HFFc6 (cell line): Measurements from ENCODE around the gene MED27. TPM values are rescaled to one million over a fixed set of nuclear protein-coding genes. Genes with fewer than 3 reads are reported as not detected.

Source experiments
- DNase-seq: peaks from one replicate; pipeline ENCODE4 v3.0.0-alpha.2; 2018
- H3K27ac Mint-ChIP-seq: 2 replicates; pipeline ENCODE4 v1.8.0; 2020; ENCODE audit warnings: mild to moderate bottlenecking, mixed read lengths
- H3K27me3 Mint-ChIP-seq: 2 replicates; pipeline ENCODE4 v1.8.0; 2021; ENCODE audit warnings: mild to moderate bottlenecking, moderate library complexity, mixed read lengths; ENCODE audit not compliant: insufficient read depth
- H3K36me3 Mint-ChIP-seq: 2 replicates; pipeline ENCODE4 v1.8.0; 2021; ENCODE audit warnings: low read depth, mixed read lengths
- H3K4me1 Mint-ChIP-seq: 2 replicates; pipeline ENCODE4 v1.8.0; 2020; ENCODE audit warnings: low read depth, mixed read lengths
- H3K4me3 Mint-ChIP-seq: 2 replicates; pipeline ENCODE4 v1.8.0; 2020; ENCODE audit warnings: mild to moderate bottlenecking, moderate library complexity, mixed read lengths
- H3K9me3 Mint-ChIP-seq: 2 replicates; pipeline ENCODE4 v1.8.0; 2020; ENCODE audit warnings: mild to moderate bottlenecking, mixed read lengths
- total RNA-seq, 6 experiments: library from RNA; stranded (reverse); fragmentation: NEBNext Ultra II Directional; extraction: Animal tissue kit (Norgen Biotek cat#: 25700); gene quantifications; 2 replicates in 1 of 6; 3 replicates in 5 of 6; pipeline ENCODE4 v1.2.3, GENCODE V29; 2021
- TF ChIP-seq, protein P1 (sequence below): fragments of 200-600 bp; sonication (generic); IDR thresholded peaks from 2 replicates; pipeline ENCODE4 v1.5.0; 2021; ENCODE audit warnings: antibody characterized with exemption, mild to moderate bottlenecking

MED27 gene
- total RNA-seq, 6 experiments from 2014 or later, result 30.2 to 37.7 (median 32.7) TPM

DNA sequence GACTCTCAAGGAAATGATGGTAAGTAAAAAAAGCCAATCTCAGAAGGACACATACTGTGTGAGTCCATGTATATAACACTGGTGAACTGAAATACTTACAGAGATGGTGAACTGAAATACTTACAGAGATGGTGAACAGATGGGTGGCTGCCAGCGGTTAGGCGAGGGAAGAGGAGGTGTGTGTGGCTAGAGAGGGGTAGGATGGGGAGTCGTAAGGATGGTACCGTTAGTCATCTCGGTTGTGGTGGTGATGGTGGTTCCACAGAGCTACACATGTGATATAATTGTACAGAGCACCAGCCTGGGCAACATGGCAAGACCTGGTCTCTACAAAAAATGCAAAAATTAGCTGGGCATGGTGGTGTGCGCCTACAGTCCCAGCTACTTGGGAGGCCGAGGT, 226.2 kb downstream of the MED27 start:
- no peak for DNase-seq
- TF ChIP-seq, protein P1, sequence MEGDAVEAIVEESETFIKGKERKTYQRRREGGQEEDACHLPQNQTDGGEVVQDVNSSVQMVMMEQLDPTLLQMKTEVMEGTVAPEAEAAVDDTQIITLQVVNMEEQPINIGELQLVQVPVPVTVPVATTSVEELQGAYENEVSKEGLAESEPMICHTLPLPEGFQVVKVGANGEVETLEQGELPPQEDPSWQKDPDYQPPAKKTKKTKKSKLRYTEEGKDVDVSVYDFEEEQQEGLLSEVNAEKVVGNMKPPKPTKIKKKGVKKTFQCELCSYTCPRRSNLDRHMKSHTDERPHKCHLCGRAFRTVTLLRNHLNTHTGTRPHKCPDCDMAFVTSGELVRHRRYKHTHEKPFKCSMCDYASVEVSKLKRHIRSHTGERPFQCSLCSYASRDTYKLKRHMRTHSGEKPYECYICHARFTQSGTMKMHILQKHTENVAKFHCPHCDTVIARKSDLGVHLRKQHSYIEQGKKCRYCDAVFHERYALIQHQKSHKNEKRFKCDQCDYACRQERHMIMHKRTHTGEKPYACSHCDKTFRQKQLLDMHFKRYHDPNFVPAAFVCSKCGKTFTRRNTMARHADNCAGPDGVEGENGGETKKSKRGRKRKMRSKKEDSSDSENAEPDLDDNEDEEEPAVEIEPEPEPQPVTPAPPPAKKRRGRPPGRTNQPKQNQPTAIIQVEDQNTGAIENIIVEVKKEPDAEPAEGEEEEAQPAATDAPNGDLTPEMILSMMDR, result no peak
- Mint-ChIP-seq H3K4me3 (no peak overlapping the region; the same call in 1 of the 2 replicates), H3K27ac (no peak overlapping the region), H3K27me3 (peaks cover 36% of the 10 kb centered on the region), H3K4me1 (peaks cover 10% of the 10 kb centered on the region), H3K36me3 (no peaks in the 10 kb centered on the region), H3K9me3 (no peaks in the 10 kb centered on the region)

DNA sequence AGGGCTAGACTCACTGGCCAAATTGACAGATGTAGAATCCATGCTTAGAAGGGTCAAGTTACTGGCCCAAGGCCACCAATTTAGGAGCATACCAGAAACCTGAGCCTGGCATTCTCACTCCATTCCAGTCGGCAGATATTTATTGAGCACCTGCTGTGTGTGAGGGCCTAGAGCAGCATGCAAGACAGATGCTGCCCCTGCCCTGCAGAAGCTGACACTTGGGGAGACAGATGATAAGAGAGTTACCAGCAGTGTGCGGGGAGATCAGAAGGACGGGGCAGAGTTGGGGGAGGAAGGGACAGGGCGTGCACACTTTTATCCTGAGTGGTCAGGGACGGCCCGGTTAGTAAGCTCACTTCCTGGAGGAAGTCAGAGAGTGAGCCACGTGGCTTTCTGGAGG, 228.3 kb downstream of the MED27 start:
- no peaks in the 10 kb centered on the region for H3K9me3 Mint-ChIP-seq
- H3K4me1 Mint-ChIP-seq, result peaks cover 10% of the 10 kb centered on the region
- H3K36me3 Mint-ChIP-seq, result no peaks in the 10 kb centered on the region

GRCh38 chr9:131849391-131849790, 230.3 kb downstream of the MED27 start:
- Mint-ChIP-seq H3K27ac (no peak overlapping the region), H3K27me3 (peaks cover 42% of the 10 kb centered on the region), H3K4me3 (no peak overlapping the region), H3K4me1 (peaks cover under 1% of the 10 kb centered on the region), H3K9me3 (no peaks in the 10 kb centered on the region), H3K36me3 (no peaks in the 10 kb centered on the region)
- TF ChIP-seq, protein P1, result no peak
- DNase-seq, result no peak

More for the DNA sequence above, 228.3 kb downstream of the MED27 start:
- Mint-ChIP-seq H3K27ac (no peak overlapping the region), H3K27me3 (peaks cover 43% of the 10 kb centered on the region), H3K4me3 (no peak overlapping the region)
- DNase-seq, result no peak
- TF ChIP-seq, protein P1, result no peak

- H3K9me3 Mint-ChIP-seq, result no peaks in the 10 kb centered on the region
- DNase-seq, result no peak
- H3K36me3 Mint-ChIP-seq, result no peaks in the 10 kb centered on the region
- TF ChIP-seq, protein P1, result 0 out of 2 replicates have a peak, but pooled peaks have one; percentile 14
- H3K27ac Mint-ChIP-seq, result no peak overlapping the region
- H3K4me3 Mint-ChIP-seq, result no peak overlapping the region
- H3K27me3 Mint-ChIP-seq, result peaks cover 42% of the 10 kb centered on the region
- no peaks in the 10 kb centered on the region for H3K4me1 Mint-ChIP-seq
Observed at GRCh38 chr9:131848570-131849160, 231.0 kb downstream of the MED27 start.

DNA sequence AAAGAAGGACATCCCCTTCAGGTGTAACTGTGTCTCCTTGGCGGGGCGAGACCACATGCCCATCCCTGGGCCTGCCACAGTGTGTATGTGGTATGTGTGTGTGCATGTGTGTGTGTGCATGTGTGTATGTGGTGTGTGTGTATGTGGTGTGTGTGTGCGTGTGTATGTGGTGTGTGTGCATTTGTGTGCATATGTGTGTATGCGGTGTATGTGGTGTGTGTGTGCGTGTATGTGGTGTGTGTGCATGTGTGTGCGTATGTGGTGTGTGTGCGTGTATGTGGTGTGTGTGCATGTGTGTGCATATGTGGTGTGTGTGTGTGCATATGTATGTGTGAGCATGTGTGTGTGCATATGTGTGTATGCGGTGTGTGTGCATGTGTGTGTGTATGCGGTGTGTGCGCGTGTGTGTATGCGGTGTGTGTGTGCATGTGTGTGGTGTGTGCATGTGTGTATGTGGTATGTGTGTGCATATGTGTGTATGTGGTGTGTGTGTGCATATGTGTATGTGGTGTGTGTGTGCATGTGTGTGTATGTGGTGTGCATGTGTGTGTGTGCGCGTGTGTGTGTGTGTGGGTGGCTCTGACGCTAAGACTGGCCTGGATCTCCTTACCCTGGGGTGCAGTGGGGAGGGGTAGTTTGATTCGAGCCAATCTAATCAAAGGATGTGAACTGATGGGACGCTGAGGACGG, 231.9 kb downstream of the MED27 start:
- Mint-ChIP-seq H3K27ac (no peak overlapping the region), H3K4me1 (no peaks in the 10 kb centered on the region), H3K27me3 (peaks cover 44% of the 10 kb centered on the region), H3K36me3 (no peaks in the 10 kb centered on the region), H3K9me3 (no peaks in the 10 kb centered on the region), H3K4me3 (no peak overlapping the region)
- no peak for DNase-seq
- TF ChIP-seq, protein P1, result no peak
